Measurements from ENCODE around the gene SYNDIG1L. TPM values are rescaled to one million over a fixed set of nuclear protein-coding genes. Genes with fewer than 3 reads are reported as not detected.
"Not testable (repeated sequence)": the region's sequence is repeated elsewhere in the genome, so short reads cannot be mapped to it uniquely, and the experiment has no call there.

SYNDIG1L gene
- total and polyA plus RNA-seq, 4 donors = 0.08 TPM; not detected in 3

DNA sequence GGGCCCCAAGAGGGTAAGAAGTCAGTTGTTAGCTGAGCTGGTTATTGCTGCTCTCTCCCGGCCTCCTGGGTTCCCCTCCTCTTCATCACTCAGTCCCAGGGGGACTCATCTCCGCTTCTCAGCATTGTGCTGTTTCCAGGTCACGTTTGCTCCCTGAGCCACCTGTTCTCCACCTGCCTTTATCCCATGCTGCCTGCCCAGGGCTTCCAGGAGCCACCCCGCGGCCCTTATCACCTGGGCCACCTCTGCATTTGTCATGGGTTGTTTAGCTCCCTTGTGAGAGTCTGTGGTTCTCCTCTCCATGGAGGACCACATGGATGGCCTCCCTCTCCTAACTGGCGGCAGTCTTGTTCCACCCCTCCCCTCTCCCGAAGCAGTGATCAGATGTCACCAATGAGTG lies 36.0 kb downstream of the SYNDIG1L start (continued):
- TF ChIP-seq, protein P1, sequence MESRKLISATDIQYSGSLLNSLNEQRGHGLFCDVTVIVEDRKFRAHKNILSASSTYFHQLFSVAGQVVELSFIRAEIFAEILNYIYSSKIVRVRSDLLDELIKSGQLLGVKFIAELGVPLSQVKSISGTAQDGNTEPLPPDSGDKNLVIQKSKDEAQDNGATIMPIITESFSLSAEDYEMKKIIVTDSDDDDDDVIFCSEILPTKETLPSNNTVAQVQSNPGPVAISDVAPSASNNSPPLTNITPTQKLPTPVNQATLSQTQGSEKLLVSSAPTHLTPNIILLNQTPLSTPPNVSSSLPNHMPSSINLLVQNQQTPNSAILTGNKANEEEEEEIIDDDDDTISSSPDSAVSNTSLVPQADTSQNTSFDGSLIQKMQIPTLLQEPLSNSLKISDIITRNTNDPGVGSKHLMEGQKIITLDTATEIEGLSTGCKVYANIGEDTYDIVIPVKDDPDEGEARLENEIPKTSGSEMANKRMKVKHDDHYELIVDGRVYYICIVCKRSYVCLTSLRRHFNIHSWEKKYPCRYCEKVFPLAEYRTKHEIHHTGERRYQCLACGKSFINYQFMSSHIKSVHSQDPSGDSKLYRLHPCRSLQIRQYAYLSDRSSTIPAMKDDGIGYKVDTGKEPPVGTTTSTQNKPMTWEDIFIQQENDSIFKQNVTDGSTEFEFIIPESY (IDR thresholded peaks at IDR 0.05) = no peak
- TF ChIP-seq SP1 (IDR thresholded peaks at IDR 0.05) (no peak), HNF4G (IDR thresholded peaks at IDR 0.05) (no peak), NR2F2 (IDR thresholded peaks at IDR 0.05) (no peak), TAF1 (conservative IDR thresholded peaks at IDR 0.05) (no peak), EGR1 (IDR thresholded peaks at IDR 0.05; ENCODE audit: low read depth in 2 of 2) (no peak), FOXA2 (IDR thresholded peaks at IDR 0.05) (no peak), JUND (IDR thresholded peaks at IDR 0.05) (no peak), RAD21 (IDR thresholded peaks at IDR 0.05) (no peak), GABPA (IDR thresholded peaks at IDR 0.05 in 1 of 2, conservative IDR thresholded peaks at IDR 0.05 in 1 of 2) (no peak), FOXA1 (IDR thresholded peaks at IDR 0.05) (no peak), YY1 (IDR thresholded peaks at IDR 0.05) (no peak)

DNA sequence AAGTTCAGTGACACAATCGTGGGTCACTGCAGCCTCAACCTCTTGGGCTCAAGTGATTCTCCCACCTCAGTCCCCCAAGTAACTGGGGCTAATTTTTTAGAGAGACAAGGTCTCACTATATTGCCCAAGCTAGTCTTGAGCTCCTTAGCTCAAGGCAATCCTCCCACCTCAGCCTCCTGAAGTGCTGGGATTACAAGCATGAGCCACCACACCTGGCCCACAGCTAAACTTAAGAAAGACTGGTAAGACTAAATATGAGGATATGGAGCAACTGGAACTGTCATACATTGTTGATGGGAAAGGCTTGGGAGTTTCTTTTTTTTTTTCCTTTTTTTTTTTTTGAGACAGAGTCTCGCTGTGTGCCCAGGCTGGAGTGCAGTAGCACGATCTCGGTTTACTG lies 43.8 kb downstream of the SYNDIG1L start:
- TF ChIP-seq FOXA1 (IDR thresholded peaks at IDR 0.05) (no peak), FOXA2 (IDR thresholded peaks at IDR 0.05) (no peak), RXRA (IDR thresholded peaks at IDR 0.05) (no peak), GABPA (IDR thresholded peaks at IDR 0.05 in 1 of 2, conservative IDR thresholded peaks at IDR 0.05 in 1 of 2) (no peak), EGR1 (IDR thresholded peaks at IDR 0.05; ENCODE audit: low read depth in 2 of 2) (no peak), RAD21 (IDR thresholded peaks at IDR 0.05) (no peak), HNF4G (IDR thresholded peaks at IDR 0.05) (no peak), TAF1 (conservative IDR thresholded peaks at IDR 0.05) (no peak), YY1 (IDR thresholded peaks at IDR 0.05) (no peak), JUND (IDR thresholded peaks at IDR 0.05) (no peak), HNF4A (conservative IDR thresholded peaks at IDR 0.05) (no peak), SP1 (IDR thresholded peaks at IDR 0.05) (no peak), NR2F2 (IDR thresholded peaks at IDR 0.05) (no peak)
- TF ChIP-seq, protein P2, sequence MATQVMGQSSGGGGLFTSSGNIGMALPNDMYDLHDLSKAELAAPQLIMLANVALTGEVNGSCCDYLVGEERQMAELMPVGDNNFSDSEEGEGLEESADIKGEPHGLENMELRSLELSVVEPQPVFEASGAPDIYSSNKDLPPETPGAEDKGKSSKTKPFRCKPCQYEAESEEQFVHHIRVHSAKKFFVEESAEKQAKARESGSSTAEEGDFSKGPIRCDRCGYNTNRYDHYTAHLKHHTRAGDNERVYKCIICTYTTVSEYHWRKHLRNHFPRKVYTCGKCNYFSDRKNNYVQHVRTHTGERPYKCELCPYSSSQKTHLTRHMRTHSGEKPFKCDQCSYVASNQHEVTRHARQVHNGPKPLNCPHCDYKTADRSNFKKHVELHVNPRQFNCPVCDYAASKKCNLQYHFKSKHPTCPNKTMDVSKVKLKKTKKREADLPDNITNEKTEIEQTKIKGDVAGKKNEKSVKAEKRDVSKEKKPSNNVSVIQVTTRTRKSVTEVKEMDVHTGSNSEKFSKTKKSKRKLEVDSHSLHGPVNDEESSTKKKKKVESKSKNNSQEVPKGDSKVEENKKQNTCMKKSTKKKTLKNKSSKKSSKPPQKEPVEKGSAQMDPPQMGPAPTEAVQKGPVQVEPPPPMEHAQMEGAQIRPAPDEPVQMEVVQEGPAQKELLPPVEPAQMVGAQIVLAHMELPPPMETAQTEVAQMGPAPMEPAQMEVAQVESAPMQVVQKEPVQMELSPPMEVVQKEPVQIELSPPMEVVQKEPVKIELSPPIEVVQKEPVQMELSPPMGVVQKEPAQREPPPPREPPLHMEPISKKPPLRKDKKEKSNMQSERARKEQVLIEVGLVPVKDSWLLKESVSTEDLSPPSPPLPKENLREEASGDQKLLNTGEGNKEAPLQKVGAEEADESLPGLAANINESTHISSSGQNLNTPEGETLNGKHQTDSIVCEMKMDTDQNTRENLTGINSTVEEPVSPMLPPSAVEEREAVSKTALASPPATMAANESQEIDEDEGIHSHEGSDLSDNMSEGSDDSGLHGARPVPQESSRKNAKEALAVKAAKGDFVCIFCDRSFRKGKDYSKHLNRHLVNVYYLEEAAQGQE (IDR thresholded peaks at IDR 0.05) = no peak
- TF ChIP-seq, protein P3, sequence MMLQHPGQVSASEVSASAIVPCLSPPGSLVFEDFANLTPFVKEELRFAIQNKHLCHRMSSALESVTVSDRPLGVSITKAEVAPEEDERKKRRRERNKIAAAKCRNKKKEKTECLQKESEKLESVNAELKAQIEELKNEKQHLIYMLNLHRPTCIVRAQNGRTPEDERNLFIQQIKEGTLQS (IDR thresholded peaks at IDR 0.05) = no peak
- TF ChIP-seq, protein P1 (IDR thresholded peaks at IDR 0.05) = no peak
- TF ChIP-seq, protein P4, sequence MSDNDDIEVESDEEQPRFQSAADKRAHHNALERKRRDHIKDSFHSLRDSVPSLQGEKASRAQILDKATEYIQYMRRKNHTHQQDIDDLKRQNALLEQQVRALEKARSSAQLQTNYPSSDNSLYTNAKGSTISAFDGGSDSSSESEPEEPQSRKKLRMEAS (IDR thresholded peaks at IDR 0.05) = no peak
- TF ChIP-seq, protein P5, sequence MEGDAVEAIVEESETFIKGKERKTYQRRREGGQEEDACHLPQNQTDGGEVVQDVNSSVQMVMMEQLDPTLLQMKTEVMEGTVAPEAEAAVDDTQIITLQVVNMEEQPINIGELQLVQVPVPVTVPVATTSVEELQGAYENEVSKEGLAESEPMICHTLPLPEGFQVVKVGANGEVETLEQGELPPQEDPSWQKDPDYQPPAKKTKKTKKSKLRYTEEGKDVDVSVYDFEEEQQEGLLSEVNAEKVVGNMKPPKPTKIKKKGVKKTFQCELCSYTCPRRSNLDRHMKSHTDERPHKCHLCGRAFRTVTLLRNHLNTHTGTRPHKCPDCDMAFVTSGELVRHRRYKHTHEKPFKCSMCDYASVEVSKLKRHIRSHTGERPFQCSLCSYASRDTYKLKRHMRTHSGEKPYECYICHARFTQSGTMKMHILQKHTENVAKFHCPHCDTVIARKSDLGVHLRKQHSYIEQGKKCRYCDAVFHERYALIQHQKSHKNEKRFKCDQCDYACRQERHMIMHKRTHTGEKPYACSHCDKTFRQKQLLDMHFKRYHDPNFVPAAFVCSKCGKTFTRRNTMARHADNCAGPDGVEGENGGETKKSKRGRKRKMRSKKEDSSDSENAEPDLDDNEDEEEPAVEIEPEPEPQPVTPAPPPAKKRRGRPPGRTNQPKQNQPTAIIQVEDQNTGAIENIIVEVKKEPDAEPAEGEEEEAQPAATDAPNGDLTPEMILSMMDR (IDR thresholded peaks at IDR 0.05; ENCODE audit: low read depth, low read length, missing input control) = no peak
- no peaks in the 10 kb centered on the region for H3K27me3 ChIP-seq (ENCODE audit: control insufficient read depth in 4 of 4, insufficient read depth in 4 of 4, low read length in 3 of 4)
- no peaks in the 10 kb centered on the region for H3K4me1 ChIP-seq (ENCODE audit: control insufficient read depth in 4 of 4, insufficient read depth in 4 of 4, low read length in 3 of 4)
- no peak for DNase-seq (ENCODE audit: low spot score)
- H3K9ac ChIP-seq (ENCODE audit: low read depth in 1 of 2, low read length in 2 of 2) = no peak overlapping the region
- 91% methylated on average over 4 of the region's 4 CpGs for WGBS
- H3K27ac ChIP-seq (ENCODE audit: low read depth in 1 of 2, low read length in 2 of 2) = no peak overlapping the region
- H3K4me3 ChIP-seq (ENCODE audit: low read depth in 1 of 3, low read length in 3 of 3) = no peak overlapping the region
- H3K36me3 ChIP-seq (ENCODE audit: control insufficient read depth in 4 of 4, insufficient read depth in 3 of 4, low read depth in 1 of 4, low read length in 3 of 4) = no peaks in the 10 kb centered on the region
- no peaks in the 10 kb centered on the region for H3K9me3 ChIP-seq (ENCODE audit: control insufficient read depth in 4 of 4, low read length in 3 of 4)

DNA sequence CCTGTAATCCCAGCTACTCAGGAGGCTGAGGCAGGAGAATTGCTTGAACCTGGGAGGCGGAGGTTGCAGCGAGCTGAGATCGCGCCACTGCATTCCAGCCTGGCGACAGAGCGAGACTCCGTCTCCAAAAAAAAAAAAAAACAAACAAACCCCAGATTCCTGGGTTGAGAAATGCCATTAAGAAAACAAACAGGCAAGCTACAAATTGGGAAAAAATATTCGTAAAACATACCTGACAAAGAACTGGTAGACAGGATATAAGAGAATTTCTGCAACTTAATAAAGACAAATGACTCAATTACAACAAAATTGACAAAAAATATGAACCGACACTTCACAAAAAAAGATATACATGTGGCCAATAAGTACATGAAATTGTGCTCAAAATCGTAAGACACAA lies 44.4 kb downstream of the SYNDIG1L start:
- H3K27me3 ChIP-seq (ENCODE audit: control insufficient read depth in 4 of 4, insufficient read depth in 4 of 4, low read length in 3 of 4); H3K4me3 ChIP-seq (ENCODE audit: low read depth in 1 of 3, low read length in 3 of 3); DNase-seq (ENCODE audit: low spot score); H3K4me1 ChIP-seq (ENCODE audit: control insufficient read depth in 4 of 4, insufficient read depth in 4 of 4, low read length in 3 of 4); H3K36me3 ChIP-seq (ENCODE audit: control insufficient read depth in 4 of 4, insufficient read depth in 3 of 4, low read depth in 1 of 4, low read length in 3 of 4); H3K27ac ChIP-seq (ENCODE audit: low read depth in 1 of 2, low read length in 2 of 2); H3K9me3 ChIP-seq (ENCODE audit: control insufficient read depth in 4 of 4, low read length in 3 of 4); H3K9ac ChIP-seq (ENCODE audit: low read depth in 1 of 2, low read length in 2 of 2): not testable (repeated sequence)
- WGBS = 86% methylated on average over 10 of the region's 10 CpGs
